Breast epithelium (tissue), 3 donors: Measurements from ENCODE around the gene CSRNP3.

Source experiments
- CTCF ChIP-seq, 3 donors: fragments of 450-650 bp; IDR thresholded peaks; one replicate each; pipeline ENCODE4 v1.5.1; 2016 to 2017; ENCODE audit warnings: antibody characterized with exemption in 3 of 3, mild to moderate bottlenecking in 3 of 3, moderate library complexity in 3 of 3
- POLR2A ChIP-seq: fragments of 450-650 bp; IDR thresholded peaks from one replicate; pipeline ENCODE4 v1.6.1; 2016; ENCODE audit warnings: antibody characterized with exemption, mild to moderate bottlenecking, moderate library complexity

- TF ChIP-seq CTCF (IDR thresholded peaks at IDR 0.05) (no peak), POLR2A (no peak)
These were observed 14.6 kb upstream of the CSRNP3 start for GRCh38 chr2:165454905-165455304.
